CD4-positive, alpha-beta T cell treated with Interferon alpha-2 for 1 hour (primary cell): Measurements from ENCODE around the gene SOS2.
"Not testable (repeated sequence)": the region's sequence is repeated elsewhere in the genome, so short reads cannot be mapped to it uniquely, and the experiment has no call there.

ENCODE experiments used
- DNase-seq, 2 donors: peaks; one replicate each; pipeline ENCODE4 v3.0.0-alpha.2; 2020 to 2022

Gene SOS2

DNA sequence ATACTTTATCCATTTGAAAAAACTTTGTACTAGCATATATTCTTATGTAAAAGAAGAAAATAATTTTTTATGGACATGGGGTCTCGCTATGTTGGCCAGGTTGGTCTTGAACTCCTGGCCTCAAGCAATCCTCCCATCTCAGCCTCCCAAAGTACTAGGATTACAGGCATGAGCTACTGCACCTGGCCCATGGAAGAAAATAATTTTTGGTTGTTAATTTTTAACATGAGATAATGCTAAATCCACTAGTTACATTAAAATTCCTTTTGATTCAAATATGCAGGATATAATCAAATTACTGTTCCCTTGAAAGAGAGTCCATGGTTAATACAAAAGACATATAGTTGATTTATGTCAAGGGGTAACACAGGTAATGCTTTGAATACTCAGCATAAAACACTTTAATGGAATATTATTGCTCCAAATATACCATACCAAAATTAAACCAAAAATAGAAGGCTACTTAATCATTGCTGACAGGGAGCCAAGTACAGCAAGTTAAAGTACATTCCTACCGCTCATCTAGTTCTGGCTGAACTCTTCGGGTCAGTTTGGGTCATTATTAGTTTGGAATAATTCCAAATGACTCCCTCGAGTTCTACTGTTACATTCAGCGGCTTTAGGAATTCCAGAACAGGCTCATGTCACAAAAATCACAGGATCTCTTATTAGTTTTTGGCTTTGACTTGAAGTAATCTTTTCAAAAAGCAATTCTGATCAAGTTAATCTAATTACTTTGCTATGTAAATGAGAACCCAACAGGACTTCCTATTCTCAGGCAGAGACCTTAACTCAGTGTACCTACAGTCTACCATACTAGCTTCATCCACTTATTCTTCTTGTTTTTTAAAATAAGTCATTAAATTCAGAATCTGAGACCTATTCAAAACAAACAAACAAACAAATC is 6.1 kb downstream of the SOS2 start:
- DNase-seq: no peak

DNA sequence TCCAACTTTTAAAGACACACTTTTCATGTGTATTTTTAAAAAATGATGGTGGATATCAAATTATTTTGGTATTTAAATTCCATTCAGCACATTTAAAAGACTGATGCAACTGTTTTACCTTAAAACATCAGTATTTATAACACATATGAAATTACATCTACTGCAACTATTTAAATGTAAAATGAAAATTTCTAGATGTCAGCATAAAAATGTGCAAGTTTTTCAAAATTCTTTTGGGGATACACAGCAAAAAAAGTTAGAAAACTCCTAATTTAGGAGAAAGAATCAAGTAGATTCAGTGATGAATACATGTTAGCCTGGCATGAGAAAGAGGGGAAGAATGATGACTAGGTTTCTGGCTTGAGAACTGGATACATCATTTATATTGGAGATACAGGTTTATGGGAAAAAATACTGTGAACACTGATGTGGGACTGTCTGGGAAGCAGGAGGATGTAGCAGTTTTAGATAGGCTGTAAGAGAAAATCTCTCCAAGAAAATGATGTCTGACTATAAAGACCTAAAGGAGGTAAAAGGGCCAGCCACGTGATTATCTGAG is 9.2 kb downstream of the SOS2 start:
- DNase-seq: no peak

DNA sequence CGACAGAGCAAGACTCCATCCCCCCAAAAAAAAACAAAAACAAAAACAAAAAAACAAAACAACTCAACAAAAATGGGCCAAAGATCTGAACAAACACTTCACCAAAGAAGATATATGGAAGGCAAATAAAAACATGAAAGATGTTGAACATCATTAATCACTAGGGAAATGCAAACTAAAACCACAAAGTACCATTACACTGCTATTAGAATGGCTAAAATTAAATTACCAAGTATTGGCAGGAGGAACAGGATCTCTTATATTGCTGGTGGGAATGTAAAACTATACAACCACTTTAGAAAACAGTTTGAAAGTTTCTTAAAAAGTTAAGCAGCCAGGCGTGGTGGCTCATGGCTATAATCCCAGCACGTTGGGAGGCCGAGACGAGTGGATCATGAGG is 12.9 kb downstream of the SOS2 start:
- DNase-seq: no peak

DNA sequence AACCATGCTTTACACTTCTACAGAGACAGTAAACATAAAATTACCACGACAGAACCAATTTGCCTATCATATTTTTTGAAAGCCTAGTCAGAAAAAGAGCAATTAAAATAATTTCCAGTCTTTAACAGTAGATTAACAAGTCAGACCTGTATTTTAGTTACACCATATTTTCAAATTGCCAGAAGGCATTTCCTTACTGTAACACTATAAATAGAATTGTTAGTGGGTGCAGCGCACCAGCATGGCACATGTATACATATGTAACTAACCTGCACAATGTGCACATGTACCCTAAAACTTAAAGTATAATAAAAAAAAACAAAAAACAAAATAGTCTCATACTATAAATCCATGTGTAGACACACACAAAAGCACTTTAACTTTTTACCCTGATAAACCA is 16.0 kb downstream of the SOS2 start:
- no peak for DNase-seq

DNA sequence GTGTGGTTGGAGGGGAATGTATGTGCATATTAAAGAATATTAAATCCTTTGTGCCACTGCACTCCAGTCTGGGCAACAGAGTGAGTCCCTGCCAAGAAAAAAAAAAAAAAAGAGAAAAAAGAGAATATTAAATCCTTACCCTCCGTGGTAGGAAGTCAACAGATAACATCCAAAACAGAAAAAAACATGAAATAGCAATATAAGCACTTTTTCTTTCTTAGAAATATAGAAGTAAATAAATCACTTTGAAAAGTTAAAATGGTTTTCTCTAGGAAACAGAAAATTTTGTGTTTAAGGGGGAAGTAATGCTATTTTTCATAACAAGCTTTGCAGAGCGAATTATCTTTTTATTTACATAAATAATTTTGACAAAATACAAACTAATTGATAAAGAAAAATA is 17.6 kb downstream of the SOS2 start:
- no peak for DNase-seq

DNA sequence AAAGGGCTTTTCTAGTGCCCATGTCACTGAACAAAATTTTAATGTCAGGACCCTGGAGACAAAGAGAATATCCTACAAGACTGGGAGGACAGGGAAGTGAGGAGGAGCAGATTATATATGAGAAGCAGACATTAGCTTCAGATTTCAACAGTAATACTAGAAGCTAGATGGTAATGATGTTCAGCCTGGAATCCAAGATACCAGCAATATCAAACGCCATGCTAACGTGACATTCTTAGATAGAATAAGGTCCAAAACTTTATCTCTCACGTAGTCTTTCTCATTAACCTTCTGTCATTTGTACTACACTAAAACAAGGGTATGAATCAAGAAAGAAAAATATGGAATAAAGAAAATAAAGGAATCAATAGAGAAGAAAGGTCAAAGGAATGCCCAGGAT is 18.7 kb downstream of the SOS2 start:
- no peak for DNase-seq

DNA sequence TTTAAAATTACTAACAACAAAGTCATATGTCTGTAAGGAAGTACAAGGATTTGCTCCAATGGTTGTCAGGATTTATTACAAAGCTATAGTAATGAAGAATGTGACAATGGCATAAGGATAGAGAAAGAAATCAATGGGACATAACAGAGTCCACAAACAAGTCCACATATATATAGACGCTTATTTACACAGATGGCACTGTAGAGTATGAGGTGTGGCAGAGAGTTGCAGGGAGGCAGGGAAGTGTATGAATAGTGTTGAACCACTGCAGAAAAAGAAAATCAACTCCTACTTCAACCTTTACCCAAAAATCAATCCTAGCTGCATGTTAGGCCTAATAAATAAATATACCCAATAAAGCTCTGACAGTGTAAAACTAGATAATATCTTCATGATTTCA is 21.3 kb downstream of the SOS2 start:
- DNase-seq: no peak

DNA sequence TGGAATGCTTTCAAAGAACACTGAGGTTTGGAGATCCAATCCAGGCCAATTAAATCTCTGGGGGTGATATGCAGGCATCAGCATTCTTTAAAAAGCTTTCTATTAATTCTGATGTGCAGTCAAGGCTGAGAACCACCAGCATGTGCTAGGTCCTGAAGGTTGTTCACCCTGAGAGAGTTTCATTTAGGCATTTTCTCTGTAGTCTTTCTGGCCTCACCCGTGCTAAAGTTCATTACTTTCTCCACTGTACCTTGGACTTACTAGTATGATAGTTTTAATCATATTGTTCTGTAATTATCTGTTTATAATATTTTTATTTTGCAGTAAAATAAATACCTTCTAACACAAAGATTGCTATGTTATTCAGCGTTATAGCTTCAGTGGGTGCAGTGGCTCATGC is 32.9 kb downstream of the SOS2 start:
- DNase-seq: no peak

DNA sequence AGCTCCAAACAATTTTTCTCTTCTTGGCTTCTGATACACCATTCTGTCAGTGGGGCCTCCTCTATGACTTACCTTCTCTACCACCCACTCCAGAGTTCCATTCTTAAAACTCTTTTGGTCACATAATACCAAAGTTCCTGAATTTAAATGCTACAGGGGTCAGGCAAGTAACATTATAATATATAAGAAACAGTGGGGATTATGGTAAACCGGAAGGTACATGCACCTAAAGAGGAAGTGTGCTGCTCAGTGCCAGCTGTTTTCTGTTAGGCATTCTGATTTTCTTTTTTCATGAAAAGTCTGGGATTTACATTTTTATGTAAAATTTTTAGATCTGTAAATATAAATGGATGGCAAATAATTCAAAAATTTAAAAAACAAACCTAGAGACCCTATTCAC is 39.9 kb downstream of the SOS2 start:
- no peak for DNase-seq

DNA sequence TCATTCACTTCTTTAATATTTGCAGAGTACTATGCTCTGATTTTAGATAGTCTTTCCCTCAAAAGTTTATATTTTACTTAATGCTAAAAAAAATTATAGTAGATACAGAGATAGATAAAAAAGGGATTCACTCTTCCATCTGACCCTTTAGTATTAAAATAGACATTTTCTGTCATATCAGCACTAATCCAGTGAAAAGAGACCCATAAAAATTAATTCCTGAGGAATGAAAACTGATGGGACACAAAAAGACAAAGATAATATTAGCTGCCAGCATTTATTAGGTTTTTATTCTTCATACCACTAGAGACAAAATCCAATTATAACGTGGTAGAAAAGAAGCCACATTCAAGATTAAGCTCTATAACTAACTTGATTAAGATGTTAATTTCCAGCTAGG is 45.3 kb downstream of the SOS2 start:
- DNase-seq: no peak

DNA sequence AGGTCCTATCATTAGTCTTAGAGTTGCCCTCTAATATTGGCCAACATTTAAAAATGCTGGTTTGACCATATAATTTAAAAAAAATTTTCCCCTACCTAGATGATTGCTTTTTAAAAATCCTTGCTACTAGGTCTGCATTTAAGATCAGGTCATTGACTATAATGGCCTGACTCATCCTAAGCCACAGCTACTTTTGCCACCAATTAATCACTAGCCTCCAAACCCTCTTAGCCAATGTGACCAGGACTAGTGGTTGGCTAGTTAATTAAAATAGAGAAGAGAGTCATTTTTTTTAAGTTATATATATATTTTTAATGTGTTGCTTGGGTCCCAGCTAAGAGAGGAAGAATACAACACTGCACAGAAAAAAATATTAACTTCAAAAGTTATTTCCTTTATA is 57.5 kb downstream of the SOS2 start:
- no peak for DNase-seq

DNA sequence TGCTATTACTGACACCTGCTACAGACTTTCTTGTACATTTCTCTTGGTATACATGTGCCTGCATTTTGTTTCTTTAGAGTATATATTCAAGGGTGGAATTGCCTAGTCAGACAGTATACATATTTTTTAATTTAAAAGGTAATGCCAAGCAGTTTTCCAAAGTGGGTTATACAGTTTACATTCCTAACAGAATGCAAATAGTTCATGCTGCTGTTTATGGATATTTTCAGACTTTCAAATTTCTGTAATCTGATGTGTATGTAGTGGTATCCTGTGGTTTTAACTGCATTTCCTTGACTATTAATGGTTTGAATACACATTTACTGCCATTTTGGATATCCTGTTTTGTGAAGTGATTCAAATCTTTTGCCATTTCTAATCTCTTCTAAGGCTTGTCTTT is 59.5 kb downstream of the SOS2 start:
- DNase-seq: no peak

DNA sequence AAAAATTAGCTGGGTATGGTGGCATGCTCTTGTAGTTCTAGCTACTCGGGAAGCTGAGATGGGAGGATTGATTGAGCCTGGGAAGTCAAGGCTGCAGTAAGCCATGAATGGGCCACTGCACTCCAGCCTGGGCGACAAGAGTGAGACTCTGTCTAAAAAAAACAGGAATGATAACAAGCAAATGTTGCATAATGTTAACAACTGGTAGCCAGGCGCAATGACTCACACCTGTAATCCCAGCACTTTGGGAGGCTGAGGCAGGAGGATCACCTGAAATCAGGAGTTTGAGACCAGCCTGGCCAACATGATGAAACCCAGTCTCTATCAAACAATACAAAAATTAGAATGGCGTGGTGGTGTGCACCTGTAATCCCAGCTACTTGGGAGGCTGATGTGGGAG is 64.0 kb downstream of the SOS2 start:
- DNase-seq: not testable (repeated sequence)

DNA sequence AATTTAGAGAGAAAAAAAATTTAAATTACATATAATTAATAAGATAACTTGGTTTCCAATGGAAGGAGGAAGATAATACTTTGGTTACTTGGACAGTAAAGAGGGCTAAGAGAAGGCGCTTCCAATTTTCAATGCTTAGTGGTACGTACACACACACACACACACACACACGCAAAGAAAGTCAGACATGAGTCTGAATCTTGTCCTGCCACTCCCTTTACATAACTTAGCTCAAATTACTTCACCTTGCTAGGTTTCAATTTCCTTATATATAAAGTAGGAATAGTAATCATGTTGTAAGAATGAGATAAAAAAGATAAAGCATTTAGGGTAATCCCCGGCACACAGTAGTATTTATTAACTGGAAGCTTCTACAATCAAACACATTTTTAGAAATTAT is 75.3 kb downstream of the SOS2 start:
- DNase-seq: no peak

DNA sequence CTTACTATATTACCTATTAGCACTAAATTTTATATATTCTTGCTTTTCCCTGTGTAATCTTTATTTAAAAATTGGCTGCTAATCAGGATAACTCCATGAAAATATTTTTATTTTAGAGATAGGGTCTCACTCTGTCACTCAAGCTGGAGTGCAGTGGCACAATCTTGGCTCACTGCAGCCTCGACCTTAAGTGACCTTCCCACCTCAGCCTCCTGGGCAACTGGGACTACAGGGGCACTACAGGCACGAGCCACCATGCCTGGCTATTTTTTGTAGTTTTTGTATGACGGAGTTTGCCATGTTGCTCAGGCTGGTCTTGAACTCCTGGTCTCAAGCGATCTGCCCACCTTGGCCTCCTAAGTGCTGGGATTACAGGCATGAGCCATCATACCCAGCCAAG is 82.6 kb downstream of the SOS2 start:
- no peak for DNase-seq

DNA sequence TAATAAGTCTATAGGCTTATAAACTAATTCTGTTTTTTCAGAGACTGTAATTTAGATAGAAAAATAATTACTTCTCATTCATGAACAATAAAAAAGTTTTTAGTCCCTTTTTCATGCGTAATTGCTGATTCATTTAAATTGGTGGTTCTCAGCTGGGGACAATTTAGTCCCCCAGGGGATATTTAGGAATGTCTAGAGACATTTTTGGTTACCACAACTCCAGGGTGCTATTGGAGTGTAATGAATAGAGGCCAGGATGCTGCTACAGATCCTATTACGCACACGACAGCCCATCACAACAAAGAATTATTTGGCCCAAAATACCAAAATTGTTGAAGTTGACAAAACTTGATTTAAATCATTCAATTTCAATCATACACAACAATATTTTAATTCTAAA is 92.2 kb downstream of the SOS2 start:
- DNase-seq: no peak

DNA sequence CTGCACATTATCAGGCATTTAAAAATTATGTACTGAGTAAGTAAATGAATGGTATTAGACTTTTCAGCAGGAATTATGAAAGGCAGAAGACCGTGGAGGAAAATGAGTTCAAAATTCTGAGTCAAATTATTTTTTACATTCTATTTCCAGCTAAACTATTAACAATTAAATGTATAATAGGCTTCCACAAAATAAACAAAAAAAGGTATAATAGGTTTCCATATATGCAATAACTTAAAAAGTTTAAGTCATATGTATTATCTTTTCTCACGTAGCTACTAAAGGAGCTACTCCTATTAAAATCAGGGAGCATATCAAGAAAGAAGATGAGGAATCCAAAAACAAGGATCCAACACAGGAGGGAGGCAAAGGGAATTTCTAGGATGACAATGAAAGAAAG is 103.6 kb downstream of the SOS2 start:
- no peak for DNase-seq

DNA sequence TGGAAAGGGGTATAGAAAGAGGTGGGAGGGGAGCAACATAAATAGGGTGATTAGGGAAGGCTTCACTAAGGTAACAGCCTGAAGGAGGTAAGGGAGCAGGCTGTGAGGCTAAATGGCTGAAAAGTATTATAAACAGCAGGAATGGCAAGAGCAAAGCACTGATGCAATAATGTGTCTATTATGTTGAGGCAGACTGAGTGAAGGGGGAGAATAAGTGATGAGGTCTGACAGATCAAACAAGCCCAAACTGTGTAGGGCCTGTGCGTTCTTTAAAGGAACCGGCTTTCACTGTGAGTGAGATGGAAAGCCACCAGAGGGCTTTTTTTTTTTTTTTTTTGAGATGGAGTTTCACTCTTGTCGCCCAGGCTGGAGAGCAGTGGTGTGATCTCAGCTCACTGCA is 108.3 kb downstream of the SOS2 start:
- DNase-seq: no peak

DNA sequence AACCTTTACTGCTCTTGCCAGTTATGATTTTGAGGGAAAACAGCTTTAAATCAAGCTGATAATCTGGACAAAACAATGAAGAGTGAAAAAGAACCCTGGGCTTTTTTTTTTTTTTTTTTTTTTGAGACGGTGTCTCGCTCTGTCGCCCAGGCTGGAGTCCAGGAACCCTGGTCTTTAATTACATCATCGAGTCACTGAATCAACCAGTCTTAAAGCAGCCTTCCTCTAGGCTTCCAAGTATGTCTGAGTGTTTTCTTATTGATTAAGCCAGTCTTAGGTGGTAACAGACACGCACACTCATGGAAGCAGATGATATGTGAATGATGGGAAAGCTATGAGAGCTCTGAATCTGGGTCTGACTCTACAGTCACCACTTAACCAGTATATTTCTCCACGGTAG is 109.1 kb downstream of the SOS2 start:
- no peak for DNase-seq

DNA sequence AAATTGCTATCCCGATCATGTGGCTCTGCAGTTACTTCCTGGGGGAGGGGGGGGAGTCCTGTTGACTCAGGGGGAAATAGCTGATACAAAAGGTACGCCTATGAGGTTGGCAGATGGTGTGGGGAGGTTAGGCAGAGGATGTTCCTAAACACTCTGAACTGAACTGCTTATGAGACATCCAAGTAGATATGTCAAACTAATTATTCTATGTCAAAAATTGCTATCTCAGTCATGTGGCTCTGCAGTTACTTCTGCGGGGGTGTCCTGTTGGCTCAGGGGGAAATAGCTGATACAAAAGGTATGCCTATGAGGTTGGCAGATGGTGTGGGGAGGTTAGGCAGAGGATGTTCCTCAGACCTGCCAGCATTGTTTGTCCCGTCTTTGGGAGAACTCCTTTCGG is 109.9 kb downstream of the SOS2 start:
- no peak for DNase-seq

DNA sequence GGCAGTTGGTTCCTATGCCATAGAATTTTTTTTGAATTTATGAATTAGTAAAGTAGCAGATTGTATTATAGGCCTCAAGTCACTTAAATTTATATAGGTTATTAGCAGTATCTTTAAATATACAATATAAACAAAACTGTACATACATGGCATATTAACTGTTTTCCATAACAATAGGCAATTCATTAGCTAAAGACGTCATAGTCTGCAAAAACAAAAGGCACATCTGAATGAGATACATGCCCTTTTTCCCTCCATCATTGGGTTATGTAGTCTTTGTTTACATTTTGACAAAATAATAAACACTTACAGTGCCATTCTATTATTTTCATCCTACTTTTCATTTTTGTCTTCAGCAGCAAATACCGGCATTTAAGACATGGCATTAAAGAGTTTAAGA is 113.9 kb downstream of the SOS2 start:
- DNase-seq: no peak

DNA sequence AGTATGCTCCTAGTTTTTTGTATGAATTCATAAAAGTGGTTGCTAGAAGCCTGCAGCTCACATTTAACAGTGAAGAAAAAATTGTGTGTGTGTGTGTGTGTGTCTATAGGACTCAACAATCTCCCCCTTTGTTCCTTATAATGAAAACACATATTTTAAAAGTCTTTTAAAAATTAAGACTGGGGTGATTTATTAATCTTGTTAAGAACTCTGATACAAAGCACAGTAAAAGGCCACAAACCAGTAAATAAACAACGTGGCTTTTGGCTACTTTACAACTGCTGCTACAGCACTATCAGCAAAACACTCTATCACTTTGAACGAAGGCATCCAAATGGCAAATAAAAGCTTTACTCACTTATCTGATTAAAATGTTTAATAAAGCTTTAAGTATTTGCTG is 114.4 kb downstream of the SOS2 start:
- DNase-seq: no peak

DNA sequence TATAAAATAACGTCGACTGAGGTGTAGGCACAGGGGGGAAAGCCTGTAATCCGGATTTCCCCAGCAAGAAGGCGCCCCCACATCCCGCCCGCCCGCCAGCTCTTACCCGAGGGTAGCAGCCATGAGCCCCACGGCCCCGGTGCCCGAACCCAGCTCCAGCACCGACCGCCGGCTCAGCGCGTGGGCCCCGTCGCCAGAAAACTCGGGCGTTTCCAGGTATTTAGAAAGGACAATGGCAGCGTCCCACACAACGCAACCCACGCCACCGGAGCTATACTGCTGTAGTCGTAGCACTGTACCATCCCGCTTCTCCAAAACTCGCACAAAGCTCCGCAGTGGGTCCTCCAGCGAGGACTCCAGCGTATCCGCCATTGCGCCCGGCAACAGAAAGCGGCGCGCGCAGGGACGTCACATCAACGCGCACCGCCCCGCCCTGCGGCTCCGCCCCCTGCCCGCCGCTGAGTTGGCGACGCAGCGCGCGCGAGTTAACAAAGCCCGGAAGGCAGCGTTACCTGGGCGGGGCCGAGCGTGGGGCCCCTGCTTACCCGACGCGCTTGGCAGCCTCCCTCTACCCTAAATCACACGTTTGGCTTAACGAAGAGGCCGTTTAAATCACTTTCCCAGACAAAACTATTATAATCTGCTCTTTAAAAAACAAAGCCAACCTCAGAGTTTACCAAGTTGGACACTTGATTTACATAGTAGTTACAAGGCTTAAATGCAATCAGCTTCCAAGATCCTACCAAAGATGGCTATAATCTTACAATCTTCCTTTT is 115.0 kb downstream of the SOS2 start, which contains the start of gene VCPKMT:
VCPKMT (minus strand) TSS at position 392 of the 776 bp plus-strand sequence; CDS start at position 372, 20 bp downstream.
- DNase-seq: peak; percentile 93 to 96
